PFSK-1 (cell line): ENCODE measurements around the gene AP1G2.

Source experiments
- POLR2AphosphoS5 ChIP-seq: IDR thresholded peaks from 2 replicates; pipeline ENCODE4 v1.6.1; 2012; ENCODE audit warnings: low read depth, mild to moderate bottlenecking, control low read depth, low read length, moderate library complexity
- SIN3A ChIP-seq: IDR thresholded peaks from 2 replicates; pipeline ENCODE4 v1.6.1; 2012; ENCODE audit warnings: mild to moderate bottlenecking, low read length, moderate library complexity, borderline replicate concordance; ENCODE audit not compliant: insufficient read depth
- TAF1 ChIP-seq: IDR thresholded peaks from 2 replicates; pipeline ENCODE4 v1.6.1; 2012; ENCODE audit warnings: low read length, control low read depth, borderline replicate concordance; ENCODE audit not compliant: insufficient read depth
- TF ChIP-seq, protein P1 (sequence below), 2 experiments: IDR thresholded peaks; 2 replicates each; pipeline versions ENCODE4 v1.6.1 to v1.8.0; 2011 to 2012; ENCODE audit warnings: low read depth in 2 of 2, low read length in 2 of 2, control low read depth in 1 of 2, inconsistent platforms in 1 of 2, mild to moderate bottlenecking in 1 of 2, moderate library complexity in 1 of 2; ENCODE audit not compliant: insufficient read depth in 1 of 2

DNA sequence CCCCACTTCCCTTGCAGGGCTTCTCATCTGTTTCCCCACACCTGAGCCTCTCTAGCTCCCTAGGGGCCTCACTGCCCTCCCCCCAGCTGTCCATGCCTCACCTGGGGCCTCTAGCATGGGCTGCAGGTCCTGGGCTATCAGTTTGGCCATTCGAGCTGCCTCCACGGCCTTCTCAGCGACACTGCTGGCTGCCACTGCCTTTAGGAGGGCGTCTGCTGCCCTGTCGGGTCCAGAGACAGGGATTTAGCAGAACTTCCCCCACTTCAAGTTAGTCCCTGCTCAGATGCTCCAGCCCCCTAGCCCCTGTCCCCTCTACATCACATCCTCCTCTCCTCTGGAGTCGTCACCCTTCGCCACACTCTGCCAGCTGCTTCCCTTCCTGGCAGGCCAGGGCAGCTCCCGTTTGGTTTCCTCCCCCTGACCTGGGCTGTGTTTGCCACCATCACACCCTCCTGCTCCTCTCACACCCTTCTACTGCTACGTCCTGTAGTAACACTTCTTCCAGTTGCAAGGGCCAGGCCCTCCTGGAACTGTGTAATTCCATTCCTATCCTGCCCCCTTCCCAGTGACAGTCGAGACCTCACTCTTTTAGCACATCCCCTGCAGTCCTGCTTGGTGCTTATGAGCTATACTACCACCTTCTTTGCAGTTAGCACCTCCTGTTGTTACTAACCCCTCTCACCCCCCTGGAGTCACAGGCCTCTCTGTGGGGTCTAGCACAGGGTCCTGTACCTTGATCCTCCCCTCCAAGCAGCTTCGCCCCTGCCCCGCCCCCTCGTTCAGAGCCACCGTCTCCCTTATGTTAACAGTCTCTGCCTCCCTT lies 4.3 kb upstream of the AP1G2 start:
- TF ChIP-seq, protein P1, sequence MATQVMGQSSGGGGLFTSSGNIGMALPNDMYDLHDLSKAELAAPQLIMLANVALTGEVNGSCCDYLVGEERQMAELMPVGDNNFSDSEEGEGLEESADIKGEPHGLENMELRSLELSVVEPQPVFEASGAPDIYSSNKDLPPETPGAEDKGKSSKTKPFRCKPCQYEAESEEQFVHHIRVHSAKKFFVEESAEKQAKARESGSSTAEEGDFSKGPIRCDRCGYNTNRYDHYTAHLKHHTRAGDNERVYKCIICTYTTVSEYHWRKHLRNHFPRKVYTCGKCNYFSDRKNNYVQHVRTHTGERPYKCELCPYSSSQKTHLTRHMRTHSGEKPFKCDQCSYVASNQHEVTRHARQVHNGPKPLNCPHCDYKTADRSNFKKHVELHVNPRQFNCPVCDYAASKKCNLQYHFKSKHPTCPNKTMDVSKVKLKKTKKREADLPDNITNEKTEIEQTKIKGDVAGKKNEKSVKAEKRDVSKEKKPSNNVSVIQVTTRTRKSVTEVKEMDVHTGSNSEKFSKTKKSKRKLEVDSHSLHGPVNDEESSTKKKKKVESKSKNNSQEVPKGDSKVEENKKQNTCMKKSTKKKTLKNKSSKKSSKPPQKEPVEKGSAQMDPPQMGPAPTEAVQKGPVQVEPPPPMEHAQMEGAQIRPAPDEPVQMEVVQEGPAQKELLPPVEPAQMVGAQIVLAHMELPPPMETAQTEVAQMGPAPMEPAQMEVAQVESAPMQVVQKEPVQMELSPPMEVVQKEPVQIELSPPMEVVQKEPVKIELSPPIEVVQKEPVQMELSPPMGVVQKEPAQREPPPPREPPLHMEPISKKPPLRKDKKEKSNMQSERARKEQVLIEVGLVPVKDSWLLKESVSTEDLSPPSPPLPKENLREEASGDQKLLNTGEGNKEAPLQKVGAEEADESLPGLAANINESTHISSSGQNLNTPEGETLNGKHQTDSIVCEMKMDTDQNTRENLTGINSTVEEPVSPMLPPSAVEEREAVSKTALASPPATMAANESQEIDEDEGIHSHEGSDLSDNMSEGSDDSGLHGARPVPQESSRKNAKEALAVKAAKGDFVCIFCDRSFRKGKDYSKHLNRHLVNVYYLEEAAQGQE (IDR thresholded peaks at IDR 0.05; ENCODE audit: insufficient read depth in 1 of 2, low read depth in 2 of 2, low read length in 2 of 2): no peak
- no peak for TF ChIP-seq POLR2AphosphoS5
- TF ChIP-seq TAF1: no peak
- TF ChIP-seq SIN3A: no peak
